NCI-H1092 (cell line): ENCODE measurements around the gene IKBKE.
A peak's percentile ranks its signal among the peaks of the same experiment; 100 is the strongest.

ENCODE experiments used
- DNase-seq: peaks from one replicate; lab custom pipeline; 2025; lab: John Stamatoyannopoulos, UW

Gene IKBKE

GRCh38 chr1:206469933-206470691 is at the start of gene IKBKE:
Gene IKBKE, plus strand, starts transcription at chr1:206470476. Its CDS starts 2,752 bp downstream, at chr1:206473228.
- DNase-seq: peak; percentile 26

GRCh38 chr1:206421616-206422340 is 48.5 kb upstream of the IKBKE start:
- DNase-seq: no peak

- DNase-seq: no peak
Measured at GRCh38 chr1:206422525-206422924, 47.8 kb upstream of the IKBKE start.

GRCh38 chr1:206427291-206427690 is 43.0 kb upstream of the IKBKE start:
- DNase-seq: no peak

- no peak for DNase-seq
Measured at GRCh38 chr1:206429421-206429820, 40.9 kb upstream of the IKBKE start.

- DNase-seq: no peak
Measured at GRCh38 chr1:206430031-206430983, 40.0 kb upstream of the IKBKE start.

GRCh38 chr1:206435445-206435844 is 34.8 kb upstream of the IKBKE start:
- no peak for DNase-seq

- DNase-seq: no peak
Measured at GRCh38 chr1:206438554-206438953, 31.7 kb upstream of the IKBKE start.

- DNase-seq: no peak
Measured at GRCh38 chr1:206439205-206439604, 31.1 kb upstream of the IKBKE start.

GRCh38 chr1:206441336-206441967 is 28.8 kb upstream of the IKBKE start:
- DNase-seq: no peak

GRCh38 chr1:206442101-206442500 is 28.2 kb upstream of the IKBKE start:
- DNase-seq: no peak

- no peak for DNase-seq
Measured at GRCh38 chr1:206445116-206445515, 25.2 kb upstream of the IKBKE start.

- DNase-seq: no peak
Measured at GRCh38 chr1:206445911-206446356, 24.3 kb upstream of the IKBKE start.

- DNase-seq: no peak
Measured at GRCh38 chr1:206446688-206447421, 23.4 kb upstream of the IKBKE start.

GRCh38 chr1:206447422-206447765 is 22.9 kb upstream of the IKBKE start:
- no peak for DNase-seq

- DNase-seq: no peak
Measured at GRCh38 chr1:206447792-206448191, 22.5 kb upstream of the IKBKE start.

- DNase-seq: no peak
Measured at GRCh38 chr1:206448471-206448870, 21.8 kb upstream of the IKBKE start.

- no peak for DNase-seq
Measured at GRCh38 chr1:206449565-206449964, 20.7 kb upstream of the IKBKE start.

- DNase-seq: no peak
Measured at GRCh38 chr1:206450281-206450680, 20.0 kb upstream of the IKBKE start.

GRCh38 chr1:206451134-206451686 is 19.1 kb upstream of the IKBKE start:
- no peak for DNase-seq

GRCh38 chr1:206453111-206453510 is 17.2 kb upstream of the IKBKE start:
- DNase-seq: no peak
